Fibroblast of lung (primary cell): ENCODE results near the gene MND1. TPM values are rescaled to one million over a fixed set of nuclear protein-coding genes. Genes with fewer than 3 reads are reported as not detected.

Experiments
- DNase-seq, 2 donors: peaks; one replicate each; pipeline versions ENCODE4 v3.0.0 to v3.0.0-alpha.2; 2010; ENCODE audit warnings: low read depth in 2 of 2
- H2AFZ ChIP-seq: 2 replicates; pipeline ENCODE4 v1.5.1; 2012; ENCODE audit warnings: low read length, control low read depth, inconsistent platforms
- H3K27ac ChIP-seq: 2 replicates; pipeline ENCODE4 v1.5.1; 2011; ENCODE audit warnings: low read length, control low read depth; ENCODE audit not compliant: insufficient read depth
- H3K27me3 ChIP-seq: 2 replicates; pipeline ENCODE4 v1.5.1; 2011; ENCODE audit warnings: mild to moderate bottlenecking, low read length; ENCODE audit not compliant: control insufficient read depth, insufficient read depth
- H3K36me3 ChIP-seq: 2 replicates; pipeline ENCODE4 v1.5.1; 2011; ENCODE audit warnings: low read length; ENCODE audit not compliant: control insufficient read depth, insufficient read depth
- H3K4me1 ChIP-seq: 2 replicates; pipeline ENCODE4 v1.5.1; 2011; ENCODE audit warnings: low read length; ENCODE audit not compliant: control insufficient read depth, insufficient read depth; ENCODE audit errors: extremely low read depth
- H3K4me2 ChIP-seq: 2 replicates; pipeline ENCODE4 v1.5.1; 2011; ENCODE audit warnings: low read length, control low read depth; ENCODE audit not compliant: insufficient read depth; ENCODE audit errors: extremely low read depth
- H3K4me3 ChIP-seq, 4 experiments: fragments of 200-600 bp in 1 of 4; sonication (generic) in 1 of 4; replicated peaks in 1 of 4; 2 replicates each; pipeline ENCODE4 v1.5.1; 2011 to 2016; ENCODE audit warnings: low read length in 4 of 4, low read depth in 3 of 4, mild to moderate bottlenecking in 3 of 4, control low read depth in 2 of 4, inconsistent platforms in 1 of 4, mixed read lengths in 1 of 4; ENCODE audit not compliant: insufficient read depth in 1 of 4; ENCODE audit errors: control extremely low read depth in 1 of 4
- H3K79me2 ChIP-seq: 2 replicates; pipeline ENCODE4 v1.5.1; 2012; ENCODE audit warnings: mild to moderate bottlenecking, low read length, inconsistent platforms; ENCODE audit not compliant: control insufficient read depth, insufficient read depth
- H3K9ac ChIP-seq: 2 replicates; pipeline ENCODE4 v1.5.1; 2011; ENCODE audit warnings: mild to moderate bottlenecking, low read length, control low read depth; ENCODE audit not compliant: insufficient read depth
- H3K9me3 ChIP-seq: 2 replicates; pipeline ENCODE4 v1.5.1; 2012; ENCODE audit warnings: low read depth, low read length; ENCODE audit not compliant: control insufficient read depth, insufficient read depth
- H4K20me1 ChIP-seq: 2 replicates; pipeline ENCODE4 v1.5.1; 2011; ENCODE audit warnings: low read length; ENCODE audit not compliant: control insufficient read depth, insufficient read depth; ENCODE audit errors: extremely low read depth
- CTCF ChIP-seq, 2 donors: IDR thresholded peaks in 1 of 2; conservative IDR thresholded peaks in 1 of 2; 1 replicate in 1 of 2; 2 replicates in 1 of 2; pipeline ENCODE4 v1.5.1; 2011 to 2012; ENCODE audit warnings: low read length in 2 of 2, control low read depth in 1 of 2, inconsistent platforms in 1 of 2, low read depth in 1 of 2, mild to moderate bottlenecking in 1 of 2
- EZH2 ChIP-seq: IDR thresholded peaks from 2 replicates; pipeline ENCODE4 v1.5.1; 2012; ENCODE audit warnings: low read length, control low read depth, mild to moderate bottlenecking; ENCODE audit errors: missing control alignments
- polyA plus RNA-seq, 2 donors: library from polyadenylated mRNA; depleted of rRNA in 1 of 2; stranded (reverse) in 1 of 2; unstranded in 1 of 2; fragments of >200 nt; gene quantifications; 2 replicates each; pipeline ENCODE4 v1.2.1, GENCODE V29; 2011 to 2012; ENCODE audit warnings: missing spikeins in 1 of 2
- total RNA-seq: library from RNA; depleted of rRNA; stranded (reverse); fragments of >200 nt; gene quantifications from 2 replicates; pipeline ENCODE4 v1.2.1, GENCODE V29; 2014

Gene MND1
- total and polyA plus RNA-seq, 2 donors (not counting 1 experiment from before 2014, with no cell fraction given), result 2.2 to 5.8 TPM

GRCh38 chr4:153428941-153429475 is 84.5 kb downstream of the MND1 start:
- H3K79me2 ChIP-seq, result no peaks in the 10 kb centered on the region
- no peak overlapping the region for H3K27ac ChIP-seq
- TF ChIP-seq CTCF (conservative IDR thresholded peaks at IDR 0.05 in 1 of 2, IDR thresholded peaks at IDR 0.05 in 1 of 2; ENCODE audit: low read depth in 1 of 2, low read length in 2 of 2) (no peak), EZH2 (no peak)
- no peaks in the 10 kb centered on the region for H3K4me1 ChIP-seq
- H3K9ac ChIP-seq, result no peak overlapping the region
- H4K20me1 ChIP-seq, result no peaks in the 10 kb centered on the region
- H3K9me3 ChIP-seq, result no peaks in the 10 kb centered on the region
- H3K27me3 ChIP-seq, result no peaks in the 10 kb centered on the region
- H3K4me3 ChIP-seq, result no peak overlapping the region
- no peaks in the 10 kb centered on the region for H3K36me3 ChIP-seq
- H2AFZ ChIP-seq, result no peak overlapping the region
- H3K4me2 ChIP-seq, result no peak overlapping the region
- DNase-seq, result peak in 1 of 2 donors; percentile 27

GRCh38 chr4:153432965-153433753 is 88.7 kb downstream of the MND1 start:
- Histone ChIP-seq H3K4me1 (no peaks in the 10 kb centered on the region), H4K20me1 (no peaks in the 10 kb centered on the region), H3K4me3 (no peak overlapping the region), H2AFZ (no peak overlapping the region), H3K9ac (no peak overlapping the region), H3K36me3 (no peaks in the 10 kb centered on the region), H3K4me2 (no peak overlapping the region), H3K27me3 (no peaks in the 10 kb centered on the region), H3K79me2 (no peaks in the 10 kb centered on the region), H3K27ac (no peak overlapping the region), H3K9me3 (no peaks in the 10 kb centered on the region)
- TF ChIP-seq CTCF (conservative IDR thresholded peaks at IDR 0.05 in 1 of 2, IDR thresholded peaks at IDR 0.05 in 1 of 2; ENCODE audit: low read depth in 1 of 2, low read length in 2 of 2), result peak; percentile 45 to 62
- TF ChIP-seq EZH2, result no peak
- peak; percentile 77 to 85 for DNase-seq

- Histone ChIP-seq H3K4me3 (no peak overlapping the region), H4K20me1 (no peaks in the 10 kb centered on the region), H3K27ac (no peak overlapping the region), H3K4me1 (no peaks in the 10 kb centered on the region), H3K9ac (no peak overlapping the region), H3K79me2 (no peaks in the 10 kb centered on the region), H3K4me2 (no peak overlapping the region), H3K9me3 (no peaks in the 10 kb centered on the region), H3K27me3 (no peaks in the 10 kb centered on the region), H2AFZ (no peak overlapping the region), H3K36me3 (no peaks in the 10 kb centered on the region)
- TF ChIP-seq CTCF (conservative IDR thresholded peaks at IDR 0.05 in 1 of 2, IDR thresholded peaks at IDR 0.05 in 1 of 2; ENCODE audit: low read depth in 1 of 2, low read length in 2 of 2) (no peak), EZH2 (no peak)
- DNase-seq, result no peak
These were observed 89.2 kb downstream of the MND1 start for GRCh38 chr4:153433754-153434105.
